B cell (primary cell): ENCODE results near the gene TMEM150A. TPM values are rescaled to one million over a fixed set of nuclear protein-coding genes. Genes with fewer than 3 reads are reported as not detected.

Experiments
- ATAC-seq: fragments of 200-7000 bp; cut with Tn5 transposase; one replicate; pipeline ENCODE4 v1.10.0; 2021; ENCODE audit warnings: low read depth, mild to moderate bottlenecking, moderate number of reproducible peaks, moderate library complexity
- CTCF ChIA-PET: fragments of 350-600 bp; sonication (Branson Sonifier 250); formaldehyde crosslinking; loops from one replicate; lab custom pipeline; 2021; ENCODE audit warnings: antibody characterized with exemption, inconsistent platforms; lab: Charles Lee
- POLR2A ChIA-PET: fragments of 350-600 bp; sonication (Branson Sonifier 250); formaldehyde crosslinking; loops from one replicate; lab custom pipeline; 2021; ENCODE audit warnings: antibody characterized with exemption; lab: Charles Lee
- DNase-seq: peaks from one replicate; pipeline ENCODE4 v3.0.0; 2013
- H2AFZ ChIP-seq: 2 replicates; pipeline ENCODE4 v1.6.1; 2012; ENCODE audit warnings: mild to moderate bottlenecking, low read depth, low read length; ENCODE audit not compliant: insufficient read depth, poor library complexity, severe bottlenecking
- H3K27ac ChIP-seq, 2 donors: 1 replicate in 1 of 2; 2 replicates in 1 of 2; pipeline ENCODE4 v1.5.1; 2012 to 2013; ENCODE audit warnings: low read length in 2 of 2, mild to moderate bottlenecking in 2 of 2, moderate library complexity in 1 of 2
- H3K27me3 ChIP-seq, 4 experiments: fragments of 200-600 bp in 1 of 4; sonication (generic) in 1 of 4; replicated peaks in 1 of 4; 1 replicate in 2 of 4; 2 replicates in 2 of 4; pipeline versions ENCODE4 v1.6.1 to v1.7.0; 2013 to 2016; ENCODE audit warnings: low read length in 3 of 4, mild to moderate bottlenecking in 2 of 4, mixed read lengths in 1 of 4, moderate library complexity in 1 of 4; ENCODE audit not compliant: insufficient read depth in 4 of 4, control insufficient read depth in 3 of 4; ENCODE audit errors: control extremely low read depth in 1 of 4
- H3K36me3 ChIP-seq, 2 experiments: replicated peaks in 1 of 2; 1 replicate in 1 of 2; 2 replicates in 1 of 2; pipeline versions ENCODE4 v1.6.1 to v1.7.1; 2013; ENCODE audit warnings: low read length in 1 of 2; ENCODE audit not compliant: insufficient read depth in 2 of 2, control insufficient read depth in 1 of 2; ENCODE audit errors: control extremely low read depth in 1 of 2, extremely low read depth in 1 of 2
- H3K4me1 ChIP-seq, 2 donors: fragments of 200-600 bp in 1 of 2; sonication (generic) in 1 of 2; 1 replicate in 1 of 2; 2 replicates in 1 of 2; pipeline versions ENCODE4 v1.5.1 to v1.6.1; 2013 to 2017; ENCODE audit warnings: low read length in 2 of 2; ENCODE audit not compliant: control insufficient read depth in 2 of 2, insufficient read depth in 2 of 2
- H3K4me2 ChIP-seq: replicated peaks from 2 replicates; pipeline ENCODE3; 2012; ENCODE audit warnings: mild to moderate bottlenecking, low read depth, low read length; ENCODE audit not compliant: poor library complexity, severe bottlenecking
- H3K4me3 ChIP-seq, 5 experiments: fragments of 200-600 bp in 1 of 5; sonication (generic) in 1 of 5; 1 replicate in 3 of 5; 2 replicates in 2 of 5; pipeline versions ENCODE4 v1.5.1 to v1.7.0; 2011 to 2016; ENCODE audit warnings: low read length in 4 of 5, mild to moderate bottlenecking in 4 of 5, low read depth in 2 of 5, control low read depth in 1 of 5, moderate library complexity in 1 of 5; ENCODE audit not compliant: insufficient read depth in 1 of 5; ENCODE audit errors: control extremely low read depth in 1 of 5, extremely low read depth in 1 of 5
- H3K79me2 ChIP-seq: fragments of 200-600 bp; sonication (generic); one replicate; pipeline ENCODE4 v1.6.0; 2016; ENCODE audit warnings: low read length; ENCODE audit not compliant: control insufficient read depth, insufficient read depth
- H3K9ac ChIP-seq: fragments of 200-600 bp; sonication (generic); 2 replicates; pipeline ENCODE4 v1.6.1; 2017; ENCODE audit warnings: mild to moderate bottlenecking, low read length, moderate library complexity
- H3K9me3 ChIP-seq, 3 donors: one replicate each; pipeline versions ENCODE4 v1.6.1 to v1.7.1; 2013; ENCODE audit warnings: low read length in 2 of 3; ENCODE audit not compliant: control insufficient read depth in 2 of 3, insufficient read depth in 1 of 3; ENCODE audit errors: control extremely low read depth in 1 of 3
- H4K20me1 ChIP-seq: 2 replicates; pipeline ENCODE4 v1.6.0; 2012; ENCODE audit warnings: mild to moderate bottlenecking, low read length; ENCODE audit not compliant: insufficient read depth, control insufficient read depth, poor library complexity, severe bottlenecking
- H3K27ac Mint-ChIP-seq: one replicate; pipeline ENCODE4 v1.8.0; 2021; ENCODE audit warnings: mixed read lengths
- H3K27me3 Mint-ChIP-seq: one replicate; pipeline ENCODE4 v1.8.0; 2021; ENCODE audit warnings: mixed read lengths
- H3K4me1 Mint-ChIP-seq: one replicate; pipeline ENCODE4 v1.8.0; 2021; ENCODE audit warnings: mixed read lengths
- H3K4me3 Mint-ChIP-seq: one replicate; pipeline ENCODE4 v1.8.0; 2021; ENCODE audit warnings: mixed read lengths
- H3K9me3 Mint-ChIP-seq: one replicate; pipeline ENCODE4 v1.8.0; 2022; ENCODE audit warnings: mixed read lengths; ENCODE audit not compliant: insufficient read depth
- CTCF ChIP-seq: fragments of 200-600 bp; IDR thresholded peaks from one replicate; pipeline ENCODE4 v1.8.0; 2022; ENCODE audit warnings: antibody characterized with exemption, mild to moderate bottlenecking
- EZH2 ChIP-seq: IDR thresholded peaks from 2 replicates; pipeline ENCODE4 v1.6.1; 2012; ENCODE audit warnings: borderline replicate concordance, low read depth, mild to moderate bottlenecking, moderate library complexity, low read length; ENCODE audit not compliant: insufficient read depth, poor library complexity, severe bottlenecking
- WGBS: methylation state at CpG from one replicate; pipeline ENCODE4 v1.1.5; 2013; ENCODE audit warnings: missing lambda C conversion rate; ENCODE audit not compliant: insufficient coverage; 5-methylcytosine and 5-hydroxymethylcytosine counted together
- intact Hi-C: fragments of 100-400 bp; cut with micrococcal nuclease; formaldehyde crosslinking; loops from one replicate; pipeline ENCODE4 v1.10.0; 2022
- polyA plus RNA-seq: library from polyadenylated mRNA; depleted of rRNA; stranded (reverse); fragments of >200 nt; gene quantifications from 2 replicates; pipeline ENCODE4 v1.2.3, GENCODE V29; 2012
- total RNA-seq, 2 donors: library from RNA; stranded (reverse); fragments of 120-200 nt in 1 of 2; gene quantifications; 1 replicate in 1 of 2; 2 replicates in 1 of 2; pipeline versions ENCODE4 v1.2.3 to v1.2.4, GENCODE V29; 2013 to 2022

The TMEM150A gene
- total and polyA plus RNA-seq, 2 donors (not counting 1 experiment from before 2014, with no cell fraction given), result 23.0 to 26.4 TPM

- no peaks in the 10 kb centered on the region for H3K27me3 Mint-ChIP-seq
- no peak for DNase-seq
- ATAC-seq, result no peak
- H3K4me3 Mint-ChIP-seq, result peak overlapping the region; percentile 92
- intact Hi-C loops, result no loop called here
- Histone ChIP-seq H4K20me1 (peaks cover 14% of the 10 kb centered on the region), H3K4me1 (peaks cover 20 to 25% of the 10 kb centered on the region in 2 donors), H3K27ac (peak overlapping the region in 1 of 2 donors; percentile 81), H2AFZ (no peak overlapping the region), H3K79me2 (peaks cover 36% of the 10 kb centered on the region), H3K4me3 (peak overlapping the region; percentile 65 to 93 (median 86)), H3K9ac (peak overlapping the region; percentile 97), H3K27me3 (no peaks in the 10 kb centered on the region), H3K9me3 (no peaks in the 10 kb centered on the region), H3K4me2 (peak overlapping the region; percentile 83), H3K36me3 (peaks cover 0 to 28% of the 10 kb centered on the region in 2 experiments)
- POLR2A ChIA-PET, result interaction anchor here (1.1 to 2.9 kb wide), 5 partner anchors 9 to 58 kb away, joined by 3 to 8 read pairs (median 4); partner anchors contain the start of genes MAT2A and VAMP5
- TF ChIP-seq CTCF (no peak), EZH2 (no peak)
- no peaks in the 10 kb centered on the region for H3K9me3 Mint-ChIP-seq
- peak overlapping the region; percentile 95 for H3K27ac Mint-ChIP-seq
- 67% methylated on average over 1 of the region's 3 CpGs for WGBS
- peaks cover 34% of the 10 kb centered on the region for H3K4me1 Mint-ChIP-seq
- CTCF ChIA-PET, result interaction anchor here (2.1 to 4.5 kb wide), 2 partner anchors 12 to 45 kb away, joined by 11 to 21 read pairs; partner anchors contain the start of gene VAMP5
These were observed 5.9 kb downstream of the TMEM150A start for GRCh38 chr2:85596486-85597143.

GRCh38 chr2:85596026-85596333, 6.5 kb downstream of the TMEM150A start:
- Mint-ChIP-seq H3K4me3 (peak overlapping the region; percentile 92), H3K27me3 (no peaks in the 10 kb centered on the region), H3K27ac (peak overlapping the region; percentile 95), H3K9me3 (no peaks in the 10 kb centered on the region), H3K4me1 (peaks cover 29% of the 10 kb centered on the region)
- peaks cover 36% of the 10 kb centered on the region for H3K79me2 ChIP-seq
- peak overlapping the region; percentile 76 to 81 for H3K27ac ChIP-seq
- peak overlapping the region; percentile 83 for H3K4me2 ChIP-seq
- TF ChIP-seq CTCF, result no peak
- no peak for TF ChIP-seq EZH2
- WGBS, result 9% methylated on average over 9 of the region's 10 CpGs
- H4K20me1 ChIP-seq, result peaks cover 14% of the 10 kb centered on the region
- ATAC-seq, result no peak
- H3K36me3 ChIP-seq, result peaks cover 0 to 28% of the 10 kb centered on the region in 2 experiments
- POLR2A ChIA-PET, result interaction anchor here (0.6 to 2.9 kb wide), 13 partner anchors 8 to 639 kb away, joined by 3 to 8 read pairs (median 5); partner anchors contain the start of genes C2orf68, MAT2A, SH2D6 and VAMP5
- no peaks in the 10 kb centered on the region for H3K27me3 ChIP-seq
- intact Hi-C loops, result no loop called here
- H2AFZ ChIP-seq, result peak overlapping the region; percentile 87
- CTCF ChIA-PET, result interaction anchor here (1.0 to 4.5 kb wide), 4 partner anchors 11 to 204 kb away, joined by 4 to 21 read pairs (median 8); partner anchors contain the start of gene VAMP5
- H3K9ac ChIP-seq, result peak overlapping the region; percentile 97
- DNase-seq, result no peak
- peaks cover 17 to 23% of the 10 kb centered on the region in 2 donors for H3K4me1 ChIP-seq
- peak overlapping the region; percentile 65 to 93 (median 86) for H3K4me3 ChIP-seq
- no peaks in the 10 kb centered on the region for H3K9me3 ChIP-seq
